HG03558 (cell line): ENCODE measurements around the gene AZIN2.

Experiments
- ATAC-seq: cut with Tn5 transposase; IDR thresholded peaks from one replicate; pipeline ENCODE4 v1.9.1; 2021; ENCODE audit warnings: moderate number of reproducible peaks; ENCODE audit not compliant: unreplicated experiment; ENCODE audit errors: extremely low read depth

Gene AZIN2

GRCh38 chr1:33148615-33149014, 67.7 kb downstream of the AZIN2 start:
- ATAC-seq: no peak

GRCh38 chr1:33149453-33150190, 68.7 kb downstream of the AZIN2 start:
- ATAC-seq: no peak

GRCh38 chr1:33150522-33150921, 69.6 kb downstream of the AZIN2 start:
- no peak for ATAC-seq

GRCh38 chr1:33151116-33151515, 70.2 kb downstream of the AZIN2 start:
- no peak for ATAC-seq

GRCh38 chr1:33152685-33153432, 71.9 kb downstream of the AZIN2 start:
- ATAC-seq: no peak

GRCh38 chr1:33153650-33154049, 72.7 kb downstream of the AZIN2 start:
- no peak for ATAC-seq

- no peak for ATAC-seq
Measured at GRCh38 chr1:33155877-33156538, 75.1 kb downstream of the AZIN2 start.

GRCh38 chr1:33157131-33157530, 76.2 kb downstream of the AZIN2 start:
- no peak for ATAC-seq

GRCh38 chr1:33158366-33158765, 77.4 kb downstream of the AZIN2 start:
- no peak for ATAC-seq

- no peak for ATAC-seq
Measured at GRCh38 chr1:33159577-33159976, 78.6 kb downstream of the AZIN2 start.

- no peak for ATAC-seq
Measured at GRCh38 chr1:33161061-33161681, 80.2 kb downstream of the AZIN2 start.

GRCh38 chr1:33162141-33162540, 81.2 kb downstream of the AZIN2 start:
- ATAC-seq: no peak

GRCh38 chr1:33163621-33164519, 82.9 kb downstream of the AZIN2 start:
- no peak for ATAC-seq

- no peak for ATAC-seq
Measured at GRCh38 chr1:33165209-33165608, 84.3 kb downstream of the AZIN2 start.

- no peak for ATAC-seq
Measured at GRCh38 chr1:33165809-33166208, 84.9 kb downstream of the AZIN2 start.

- ATAC-seq: no peak
Measured at GRCh38 chr1:33167650-33168447, 86.9 kb downstream of the AZIN2 start.

GRCh38 chr1:33168556-33169289, 87.8 kb downstream of the AZIN2 start:
- ATAC-seq: no peak

GRCh38 chr1:33169290-33170055, 88.5 kb downstream of the AZIN2 start:
- no peak for ATAC-seq
